ENCODE measurements around the gene COL15A1.

DNA sequence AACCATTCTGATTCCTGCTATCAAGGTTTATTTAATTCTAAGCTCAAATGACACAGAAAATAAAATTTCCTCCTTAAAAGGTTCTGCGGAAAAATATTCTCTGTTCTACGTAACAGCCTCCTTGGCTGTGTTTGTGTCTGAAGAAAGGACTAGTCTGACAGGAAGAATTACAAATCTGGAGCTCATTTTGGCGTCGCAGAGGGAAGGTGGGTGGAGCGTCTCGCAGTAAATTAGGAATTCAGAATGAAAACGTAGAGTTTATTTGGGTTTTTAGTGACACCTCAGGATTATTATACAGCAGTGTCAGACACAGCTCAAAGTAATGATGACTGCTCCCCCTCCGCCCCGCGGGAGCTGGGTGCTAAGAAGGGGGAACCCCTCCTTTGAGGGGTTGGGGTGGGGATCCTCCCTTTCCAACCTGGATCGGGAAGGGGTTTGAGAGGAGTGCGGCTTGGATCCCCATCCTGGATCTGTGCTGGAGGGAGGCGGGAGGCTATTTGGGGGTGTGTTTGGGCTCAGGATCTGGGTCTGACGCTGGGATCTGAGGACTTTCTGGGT lies 160.3 kb downstream of the COL15A1 start:
- TF ChIP-seq CTCF (IDR thresholded peaks at IDR 0.05; ENCODE audit: low read length) = no peak
- TF ChIP-seq EZH2 (optimal IDR thresholded peaks at IDR 0.05; ENCODE audit: low read depth, low read length) = no peak
- no peak for TF ChIP-seq EZH2phosphoT487 (IDR thresholded peaks at IDR 0.05; ENCODE audit: low read length)
